ENCODE results near the gene CNPY2.
"Not testable (repeated sequence)": the region's sequence is repeated elsewhere in the genome, so short reads cannot be mapped to it uniquely, and the experiment has no call there.

CNPY2 gene

DNA sequence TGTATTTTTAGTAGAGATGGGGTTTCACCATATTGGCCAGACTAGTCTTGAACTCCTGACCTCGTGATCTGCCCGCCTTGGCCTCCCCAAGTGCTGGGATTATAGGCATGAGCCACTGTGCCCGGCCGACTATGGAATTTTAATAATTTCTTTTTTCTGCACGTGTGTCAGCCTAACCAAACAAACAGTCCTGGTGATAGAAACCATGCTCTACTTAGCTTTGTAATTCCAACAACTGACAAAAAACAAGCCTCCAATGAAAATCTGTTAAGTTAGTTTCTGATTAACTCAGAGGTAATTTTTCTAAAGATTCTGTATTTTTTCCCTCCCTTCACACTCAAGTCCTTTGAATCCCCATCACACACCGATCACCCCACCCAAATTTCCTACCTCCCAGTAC, 33.8 kb downstream of the CNPY2 start:
- DNase-seq (ENCODE audit: extremely low read depth, low read depth): no peak
- no peak overlapping the region for H3K4me3 ChIP-seq (replicated peaks; ENCODE audit: low read depth, low read length)
- TF ChIP-seq, protein P1, sequence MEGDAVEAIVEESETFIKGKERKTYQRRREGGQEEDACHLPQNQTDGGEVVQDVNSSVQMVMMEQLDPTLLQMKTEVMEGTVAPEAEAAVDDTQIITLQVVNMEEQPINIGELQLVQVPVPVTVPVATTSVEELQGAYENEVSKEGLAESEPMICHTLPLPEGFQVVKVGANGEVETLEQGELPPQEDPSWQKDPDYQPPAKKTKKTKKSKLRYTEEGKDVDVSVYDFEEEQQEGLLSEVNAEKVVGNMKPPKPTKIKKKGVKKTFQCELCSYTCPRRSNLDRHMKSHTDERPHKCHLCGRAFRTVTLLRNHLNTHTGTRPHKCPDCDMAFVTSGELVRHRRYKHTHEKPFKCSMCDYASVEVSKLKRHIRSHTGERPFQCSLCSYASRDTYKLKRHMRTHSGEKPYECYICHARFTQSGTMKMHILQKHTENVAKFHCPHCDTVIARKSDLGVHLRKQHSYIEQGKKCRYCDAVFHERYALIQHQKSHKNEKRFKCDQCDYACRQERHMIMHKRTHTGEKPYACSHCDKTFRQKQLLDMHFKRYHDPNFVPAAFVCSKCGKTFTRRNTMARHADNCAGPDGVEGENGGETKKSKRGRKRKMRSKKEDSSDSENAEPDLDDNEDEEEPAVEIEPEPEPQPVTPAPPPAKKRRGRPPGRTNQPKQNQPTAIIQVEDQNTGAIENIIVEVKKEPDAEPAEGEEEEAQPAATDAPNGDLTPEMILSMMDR (IDR thresholded peaks at IDR 0.05; ENCODE audit: low read depth, low read length, missing control alignments): no peak

DNA sequence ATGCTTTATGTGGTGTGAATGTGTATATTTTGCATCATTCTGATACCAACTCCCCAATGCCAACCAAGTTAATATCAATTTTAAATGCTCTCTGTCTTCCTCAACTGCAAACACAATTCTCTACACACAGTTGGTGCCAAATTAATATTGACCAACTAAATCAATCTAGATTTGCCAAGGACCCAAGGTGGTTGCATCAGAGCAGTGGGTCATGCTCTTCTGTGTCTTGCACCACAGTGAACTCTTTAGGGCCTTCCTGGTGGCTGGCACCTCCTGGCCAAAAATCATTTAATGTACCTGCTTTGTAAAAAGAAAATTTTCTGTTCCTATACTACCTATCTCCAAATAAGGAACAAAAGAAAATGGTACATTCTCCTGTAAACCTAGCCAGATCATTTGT, 34.9 kb downstream of the CNPY2 start:
- H3K4me3 ChIP-seq (replicated peaks; ENCODE audit: low read depth, low read length): no peak overlapping the region
- TF ChIP-seq, protein P1 (IDR thresholded peaks at IDR 0.05; ENCODE audit: low read depth, low read length, missing control alignments): no peak
- DNase-seq (ENCODE audit: extremely low read depth, low read depth): no peak

DNA sequence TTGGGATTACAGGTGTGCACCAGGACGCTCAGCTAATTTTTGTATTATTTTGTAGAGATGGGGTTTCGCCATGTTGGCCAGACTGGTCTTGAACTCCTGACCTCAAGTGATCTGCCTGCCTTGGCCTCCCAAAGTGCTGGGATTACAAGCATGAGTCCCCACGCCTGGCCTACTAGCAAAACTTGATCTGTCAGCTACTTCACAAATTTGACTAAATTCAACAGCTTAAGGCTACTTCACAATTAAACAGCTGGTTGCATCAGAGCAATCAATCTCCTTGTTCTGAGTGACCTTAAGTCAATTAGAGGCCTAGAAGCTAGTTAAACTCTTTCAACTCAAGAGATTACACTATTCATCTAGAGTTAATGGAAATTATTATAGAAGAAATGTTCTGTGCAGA, 36.9 kb downstream of the CNPY2 start:
- H3K4me3 ChIP-seq (replicated peaks; ENCODE audit: low read depth, low read length): no peak overlapping the region
- no peak for DNase-seq (ENCODE audit: extremely low read depth, low read depth)
- TF ChIP-seq, protein P1 (IDR thresholded peaks at IDR 0.05; ENCODE audit: low read depth, low read length, missing control alignments): no peak

DNA sequence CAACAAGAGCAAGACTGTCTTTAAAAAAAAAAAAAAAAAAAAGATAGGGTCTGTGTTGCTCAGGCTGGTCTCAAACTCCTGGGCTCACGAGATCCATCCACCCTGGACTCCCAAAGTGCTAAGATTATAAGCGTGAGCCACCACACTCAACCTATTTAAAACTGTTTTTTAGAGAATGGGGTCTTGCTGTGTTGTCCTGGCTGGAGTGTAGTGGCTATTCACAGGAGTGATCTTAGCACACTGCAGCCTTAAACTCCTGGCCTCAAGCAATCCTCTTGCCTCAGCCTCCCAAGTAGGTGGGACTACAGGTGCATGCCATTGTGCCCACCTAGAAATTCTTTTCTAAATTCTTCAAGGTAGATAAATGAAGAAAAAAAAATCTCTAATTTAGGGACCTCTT, 41.5 kb downstream of the CNPY2 start:
- H3K4me3 ChIP-seq (replicated peaks; ENCODE audit: low read depth, low read length): no peak overlapping the region
- DNase-seq (ENCODE audit: extremely low read depth, low read depth): no peak
- TF ChIP-seq, protein P1 (IDR thresholded peaks at IDR 0.05; ENCODE audit: low read depth, low read length, missing control alignments): no peak

DNA sequence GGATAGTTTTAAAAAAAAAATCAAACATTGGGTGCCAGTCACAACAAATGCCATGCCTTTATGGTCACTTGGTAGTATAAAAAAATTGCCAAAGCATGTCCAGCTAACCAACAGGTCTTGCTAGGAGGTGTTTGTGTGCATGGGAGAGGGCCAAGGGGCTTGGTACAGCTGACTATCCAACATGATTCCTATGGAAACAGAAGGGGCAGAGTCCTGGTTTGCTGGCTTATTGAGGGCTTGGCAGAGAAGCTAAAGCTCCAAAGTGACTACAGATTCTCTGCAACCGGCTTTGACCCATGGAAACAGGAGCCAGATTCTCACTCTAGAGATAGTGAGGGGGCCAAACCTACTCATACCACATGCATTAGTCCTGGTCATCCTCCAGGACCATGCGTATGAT, 43.3 kb downstream of the CNPY2 start:
- H3K4me3 ChIP-seq (replicated peaks; ENCODE audit: low read depth, low read length); DNase-seq (ENCODE audit: extremely low read depth, low read depth): not testable (repeated sequence)

DNA sequence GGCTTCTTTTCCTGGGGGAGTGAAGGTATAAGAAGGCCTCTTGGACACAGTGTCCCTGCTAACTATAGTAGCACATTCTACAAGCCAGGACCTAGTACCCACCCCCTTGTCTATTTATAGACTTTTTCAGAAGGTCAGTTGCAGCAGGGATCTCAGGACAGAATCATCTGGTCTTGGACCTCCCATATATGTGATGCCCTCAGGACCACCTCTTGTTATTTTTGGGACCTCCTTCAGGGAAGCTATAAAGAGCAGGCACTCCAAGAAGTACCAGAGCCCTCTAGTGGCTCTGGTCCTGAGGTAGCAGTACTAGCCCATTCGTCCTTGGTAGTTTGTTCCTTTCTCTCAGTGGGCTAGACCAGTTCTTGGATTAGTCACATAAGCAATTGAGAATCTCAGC, 44.8 kb downstream of the CNPY2 start:
- no peak overlapping the region for H3K4me3 ChIP-seq (replicated peaks; ENCODE audit: low read depth, low read length)
- TF ChIP-seq, protein P1 (IDR thresholded peaks at IDR 0.05; ENCODE audit: low read depth, low read length, missing control alignments): peak; percentile 56
- DNase-seq (ENCODE audit: extremely low read depth, low read depth): no peak

DNA sequence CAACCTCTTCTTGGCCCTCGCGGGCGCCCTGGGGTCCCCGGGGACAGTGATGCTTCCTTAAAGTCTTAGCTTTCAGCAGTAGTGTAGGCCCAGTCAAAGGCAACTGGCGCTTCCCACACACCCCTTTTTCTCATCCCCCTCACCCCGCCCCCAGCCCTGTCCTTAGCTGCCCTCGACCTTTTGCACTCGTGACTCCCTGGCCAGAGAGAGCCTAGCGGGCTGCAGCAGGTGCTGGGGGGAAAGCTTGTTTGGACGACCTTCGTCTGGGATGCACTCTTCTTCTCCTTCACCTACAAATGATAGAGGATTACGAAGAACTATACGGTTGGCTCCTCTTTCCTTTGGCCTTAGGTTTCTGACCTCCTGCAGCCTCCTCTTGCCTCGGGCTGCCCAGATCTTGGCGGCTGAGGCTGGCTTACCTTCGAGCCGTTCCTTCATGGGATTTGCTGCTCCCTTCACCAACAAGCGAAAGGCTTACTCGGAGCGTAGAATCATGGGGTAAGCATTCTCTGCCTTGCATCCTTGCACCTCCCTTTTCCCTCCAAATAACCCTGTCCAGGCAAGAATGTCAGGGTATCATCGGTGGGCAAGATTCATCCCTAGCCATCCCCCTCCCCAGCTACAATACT, 48.2 kb downstream of the CNPY2 start:
- TF ChIP-seq, protein P1 (IDR thresholded peaks at IDR 0.05; ENCODE audit: low read depth, low read length, missing control alignments): no peak
- DNase-seq (ENCODE audit: extremely low read depth, low read depth): no peak
- H3K4me3 ChIP-seq (replicated peaks; ENCODE audit: low read depth, low read length): peak overlapping the region; percentile 56
